Natural killer cell treated with Interleukin-12 subunit alpha and Interleukin-12 subunit beta and Interleukin-15 and Interleukin-18, amount 100 ng/mL, for 72 hours (primary cell): Measurements from ENCODE around the gene ADGRB2. TPM values are rescaled to one million over a fixed set of nuclear protein-coding genes. Genes with fewer than 3 reads are reported as not detected.

Experiments
- ATAC-seq, 2 donors: fragments of 150-1000 bp; cut with Tn5 transposase in 1 of 2; sonication (Bioruptor Pico), chemical (Tn5 transposase) in 1 of 2; 2 replicates each; pipeline ENCODE4 v1.10.0; 2021
- DNase-seq: peaks from one replicate; pipeline ENCODE4 v3.0.0; 2022; ENCODE audit warnings: low spot score
- H3K27ac Mint-ChIP-seq, 2 donors: 1 replicate in 1 of 2; 2 replicates in 1 of 2; pipeline ENCODE4 v1.8.0; 2022; ENCODE audit warnings: mixed read lengths in 2 of 2, mild to moderate bottlenecking in 1 of 2, moderate library complexity in 1 of 2
- H3K27me3 Mint-ChIP-seq, 2 donors: 1 replicate in 1 of 2; 2 replicates in 1 of 2; pipeline ENCODE4 v1.8.0; 2022; ENCODE audit warnings: mixed read lengths in 2 of 2
- H3K36me3 Mint-ChIP-seq: one replicate; pipeline ENCODE4 v1.8.0; 2022; ENCODE audit warnings: mixed read lengths
- H3K4me1 Mint-ChIP-seq, 2 donors: 1 replicate in 1 of 2; 2 replicates in 1 of 2; pipeline ENCODE4 v1.8.0; 2022; ENCODE audit warnings: low read depth in 2 of 2, mixed read lengths in 2 of 2, mild to moderate bottlenecking in 1 of 2
- H3K4me3 Mint-ChIP-seq: one replicate; pipeline ENCODE4 v1.8.0; 2022; ENCODE audit warnings: mixed read lengths
- H3K9me3 Mint-ChIP-seq: 2 replicates; pipeline ENCODE4 v1.8.0; 2022; ENCODE audit warnings: mixed read lengths
- total RNA-seq, 2 donors: library from RNA; stranded (reverse); gene quantifications; one replicate each; pipeline ENCODE4 v1.2.3, GENCODE V29; 2022

ADGRB2 gene
- total RNA-seq, 2 donors from 2014 or later, result 1.2 TPM; not detected in 1

DNA sequence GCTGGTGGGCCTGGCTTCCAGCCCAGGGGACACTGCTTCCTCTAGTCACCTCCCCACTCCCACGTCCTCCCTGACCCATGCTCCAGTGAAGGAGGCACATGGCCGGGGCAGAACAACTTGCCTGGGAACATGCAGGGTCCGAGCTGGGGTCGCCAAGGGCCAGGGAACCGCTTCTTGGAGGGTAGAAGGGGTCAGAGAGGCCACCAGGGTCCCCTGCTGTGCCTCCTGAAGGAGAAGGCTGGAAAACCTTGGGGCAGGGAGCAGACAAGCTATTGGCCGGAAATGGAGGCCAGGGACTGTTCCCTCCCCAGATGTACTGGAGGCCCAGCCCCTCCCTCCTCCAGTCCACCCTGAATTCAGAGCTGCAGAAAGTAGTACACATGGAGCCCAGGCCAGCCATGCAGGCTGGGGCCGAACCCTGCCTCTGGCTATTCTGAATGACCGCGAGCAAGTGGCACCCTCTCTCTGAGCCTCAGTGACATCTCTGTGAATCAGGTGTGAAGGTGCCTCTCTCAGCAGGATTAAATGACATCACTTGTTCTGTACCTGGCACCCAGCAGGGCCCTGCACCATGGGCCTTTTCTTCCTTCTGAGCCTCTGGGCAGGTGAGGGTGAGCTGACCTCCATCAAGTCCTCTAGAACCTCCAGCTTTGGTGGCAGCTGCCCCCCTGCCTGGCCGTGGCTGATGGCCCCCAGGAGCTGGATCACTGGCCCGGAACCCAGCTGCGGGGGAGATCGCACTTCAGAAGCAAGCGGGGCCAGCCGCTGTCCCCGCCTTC, 35.9 kb upstream of the ADGRB2 start:
- Mint-ChIP-seq H3K4me1 (peaks cover 3 to 8% of the 10 kb centered on the region in 2 donors), H3K9me3 (no peaks in the 10 kb centered on the region), H3K36me3 (no peaks in the 10 kb centered on the region), H3K27ac (peak overlapping the region in 1 of 2 donors; percentile 26), H3K4me3 (no peak overlapping the region), H3K27me3 (peaks cover 5 to 9% of the 10 kb centered on the region in 2 donors)
- ATAC-seq, result no peak
- DNase-seq, result no peak

DNA sequence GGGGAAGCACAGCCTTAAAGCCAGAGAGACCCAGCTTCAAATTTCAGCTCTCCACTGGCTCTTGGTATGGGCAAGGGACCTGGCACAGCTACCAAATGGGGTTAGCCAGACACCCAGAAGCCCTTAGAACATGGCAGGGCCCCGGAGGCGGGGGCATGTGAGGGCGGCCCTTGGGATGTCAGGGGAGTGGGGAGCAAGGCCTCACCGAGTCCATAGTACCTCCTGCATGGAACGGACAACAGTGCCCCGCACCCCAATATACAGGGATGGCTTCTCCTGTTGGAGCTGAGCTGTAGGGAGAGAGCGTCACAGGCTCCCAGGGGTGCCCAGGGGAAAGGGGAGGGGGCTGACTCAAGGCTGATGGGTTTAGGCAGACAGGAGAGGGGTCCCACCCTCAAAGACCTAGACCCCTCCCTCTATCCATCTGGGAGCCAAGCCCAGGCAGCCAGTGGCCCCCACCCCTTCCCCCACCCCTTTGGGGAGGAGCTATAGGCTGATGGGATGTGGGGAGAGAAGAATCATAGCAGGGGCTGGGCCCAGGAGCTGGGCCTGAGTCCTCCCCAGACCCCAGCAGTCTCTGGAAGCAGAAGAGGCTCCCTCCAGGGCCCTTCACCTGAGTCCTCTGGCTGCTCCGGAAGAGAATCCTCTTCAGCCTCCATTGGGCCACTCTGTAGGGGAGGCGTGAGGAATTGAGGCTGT, 35.2 kb upstream of the ADGRB2 start:
- H3K4me1 Mint-ChIP-seq, result peaks cover 3 to 8% of the 10 kb centered on the region in 2 donors
- H3K36me3 Mint-ChIP-seq, result no peaks in the 10 kb centered on the region
- H3K4me3 Mint-ChIP-seq, result no peak overlapping the region
- no peak for DNase-seq
- peak in 1 of 2 donors; percentile 23 for ATAC-seq
- no peaks in the 10 kb centered on the region for H3K9me3 Mint-ChIP-seq
- H3K27me3 Mint-ChIP-seq, result peaks cover 5 to 9% of the 10 kb centered on the region in 2 donors
- no peak overlapping the region for H3K27ac Mint-ChIP-seq

- Mint-ChIP-seq H3K4me3 (no peak overlapping the region), H3K27ac (no peak overlapping the region), H3K27me3 (peaks cover 5 to 9% of the 10 kb centered on the region in 2 donors), H3K9me3 (no peaks in the 10 kb centered on the region), H3K36me3 (no peaks in the 10 kb centered on the region), H3K4me1 (peaks cover 3 to 8% of the 10 kb centered on the region in 2 donors)
- ATAC-seq (peak in 1 of 2 donors; percentile 59), DNase-seq (no peak)
Observed at GRCh38 chr1:31798433-31799195, 34.5 kb upstream of the ADGRB2 start.

DNA sequence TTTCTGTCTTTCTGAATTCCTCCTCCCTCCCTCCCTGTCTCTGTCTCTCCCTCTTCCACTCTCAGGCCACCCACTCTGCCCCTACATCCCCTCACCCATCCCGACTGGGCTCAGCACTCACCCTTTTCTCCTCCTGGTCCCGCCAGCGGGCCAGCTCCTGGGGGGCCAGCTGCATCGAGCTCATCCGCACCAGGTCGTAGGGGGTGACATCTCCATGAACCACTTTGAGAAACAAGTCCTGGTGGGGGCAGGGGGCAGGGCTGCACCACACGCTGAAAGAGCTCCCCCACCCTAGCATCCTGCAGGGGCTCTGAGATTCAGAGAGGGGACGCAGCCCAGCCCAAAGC, 33.9 kb upstream of the ADGRB2 start:
- Mint-ChIP-seq H3K27me3 (peaks cover 5 to 9% of the 10 kb centered on the region in 2 donors), H3K4me1 (peaks cover 3 to 8% of the 10 kb centered on the region in 2 donors), H3K27ac (peak overlapping the region in 1 of 2 donors; percentile 23), H3K9me3 (no peaks in the 10 kb centered on the region), H3K36me3 (no peaks in the 10 kb centered on the region), H3K4me3 (no peak overlapping the region)
- DNase-seq (peak; percentile 20), ATAC-seq (no peak)

GRCh38 chr1:31797216-31797615, 33.1 kb upstream of the ADGRB2 start:
- Mint-ChIP-seq H3K4me3 (no peak overlapping the region), H3K36me3 (no peaks in the 10 kb centered on the region), H3K27me3 (peaks cover 5 to 9% of the 10 kb centered on the region in 2 donors), H3K4me1 (peaks cover under 1% of the 10 kb centered on the region in 2 donors), H3K27ac (peak overlapping the region in 1 of 2 donors; percentile 23), H3K9me3 (no peaks in the 10 kb centered on the region)
- DNase-seq (peak; percentile 57), ATAC-seq (no peak)

DNA sequence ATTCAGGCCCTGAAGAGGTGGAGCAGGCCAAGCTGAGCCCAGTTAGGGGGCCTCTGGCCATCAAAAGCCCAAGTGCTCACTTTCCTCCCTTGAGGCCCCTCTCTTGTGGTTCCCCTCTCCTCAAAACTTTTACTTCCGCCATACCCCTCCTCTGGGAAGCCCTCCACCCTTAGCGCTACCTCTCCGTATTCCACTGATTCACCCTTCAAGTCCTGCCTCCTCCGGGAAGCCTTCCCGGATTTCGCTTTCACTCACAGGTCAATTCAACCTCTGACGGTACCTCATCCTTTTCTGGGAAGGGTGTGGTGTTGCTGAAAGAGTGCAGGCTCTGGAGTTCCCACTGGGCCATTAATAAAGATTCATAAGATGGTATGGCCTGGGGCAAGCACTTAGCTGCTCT, 32.6 kb upstream of the ADGRB2 start:
- Mint-ChIP-seq H3K27me3 (peaks cover 5 to 9% of the 10 kb centered on the region in 2 donors), H3K36me3 (no peaks in the 10 kb centered on the region), H3K9me3 (no peaks in the 10 kb centered on the region), H3K27ac (no peak overlapping the region), H3K4me3 (no peak overlapping the region), H3K4me1 (no peaks in the 10 kb centered on the region)
- DNase-seq (peak; percentile 31), ATAC-seq (no peak)

DNA sequence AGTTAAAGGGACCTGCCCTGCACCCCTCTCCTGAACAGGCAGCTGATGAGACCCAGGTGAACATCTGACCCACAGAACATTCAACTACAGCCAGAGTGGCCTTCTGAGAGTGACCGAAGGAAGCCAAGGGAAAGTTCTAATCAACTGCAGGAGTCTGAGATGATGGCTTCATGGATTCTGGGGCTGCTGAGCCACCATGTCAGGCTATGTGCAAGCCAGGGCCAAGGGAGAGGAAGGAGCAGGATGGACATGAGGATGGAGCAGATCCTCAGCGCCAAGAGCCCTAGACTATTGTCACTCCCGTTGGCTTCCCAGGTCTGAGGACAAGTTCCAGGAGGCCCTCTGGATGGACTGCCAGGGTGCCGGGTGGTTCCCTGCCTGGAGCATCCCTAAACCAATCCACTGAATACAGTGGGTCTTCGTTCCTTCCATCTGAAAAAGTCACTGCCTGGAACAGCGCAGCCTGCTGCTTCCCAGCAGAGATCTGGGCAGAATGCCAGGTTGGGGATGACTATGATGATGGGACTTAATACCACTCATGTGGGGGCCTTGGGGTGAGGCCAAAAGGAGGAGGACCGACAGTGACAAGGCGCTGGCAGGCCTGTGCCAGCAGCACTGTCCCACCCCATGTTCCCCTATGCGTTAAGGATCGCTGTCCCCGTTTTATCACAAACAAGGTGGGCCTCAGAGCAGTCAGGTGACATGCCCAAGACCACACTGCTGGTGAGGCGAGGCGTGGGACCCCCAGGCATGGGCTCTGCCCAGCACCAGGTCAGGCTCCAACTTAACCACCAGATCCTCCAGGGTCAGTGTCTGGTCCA, 31.9 kb upstream of the ADGRB2 start:
- ATAC-seq, result no peak
- Mint-ChIP-seq H3K9me3 (no peaks in the 10 kb centered on the region), H3K4me1 (no peaks in the 10 kb centered on the region), H3K27ac (no peak overlapping the region), H3K36me3 (no peaks in the 10 kb centered on the region), H3K4me3 (no peak overlapping the region), H3K27me3 (peaks cover 3 to 4% of the 10 kb centered on the region in 2 donors)
- DNase-seq, result peak; percentile 47

DNA sequence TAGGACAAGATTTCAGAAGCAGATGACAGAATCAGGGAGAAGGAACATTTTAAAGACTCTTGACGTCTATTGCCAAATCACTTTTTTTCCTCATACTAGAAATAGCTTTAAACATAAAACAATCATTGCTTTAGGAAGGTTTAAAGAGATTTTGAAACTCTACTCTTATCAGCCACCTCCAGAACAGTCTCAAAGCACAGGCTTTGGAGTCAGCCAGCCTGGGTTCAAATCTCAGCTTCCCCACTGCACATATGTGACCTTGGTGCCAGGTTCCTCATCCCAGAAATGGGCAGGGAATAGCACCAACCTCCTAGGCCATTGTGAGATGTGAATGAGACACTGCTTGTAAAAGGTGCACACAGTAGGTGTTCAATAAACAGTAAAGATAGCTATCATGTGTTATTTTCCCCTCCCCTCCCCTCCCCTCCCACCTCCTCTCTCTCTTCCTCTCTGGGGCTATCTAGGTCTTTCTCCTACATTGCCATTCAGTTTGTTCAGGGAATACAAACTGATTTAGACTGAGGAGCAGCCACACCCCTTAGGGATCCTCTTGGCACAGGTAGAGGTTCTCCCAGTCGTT, 31.0 kb upstream of the ADGRB2 start:
- Mint-ChIP-seq H3K4me1 (no peaks in the 10 kb centered on the region), H3K27me3 (peaks cover 0 to 3% of the 10 kb centered on the region in 2 donors), H3K36me3 (no peaks in the 10 kb centered on the region), H3K4me3 (no peak overlapping the region), H3K9me3 (no peaks in the 10 kb centered on the region), H3K27ac (no peak overlapping the region)
- no peak for ATAC-seq
- DNase-seq, result no peak

GRCh38 chr1:31793586-31794285, 29.6 kb upstream of the ADGRB2 start:
- Mint-ChIP-seq H3K27me3 (peaks cover 0 to 3% of the 10 kb centered on the region in 2 donors), H3K9me3 (no peaks in the 10 kb centered on the region), H3K36me3 (no peaks in the 10 kb centered on the region), H3K4me1 (peaks cover 0 to 2% of the 10 kb centered on the region in 2 donors), H3K27ac (no peak overlapping the region), H3K4me3 (no peak overlapping the region)
- no peak for ATAC-seq
- DNase-seq, result peak; percentile 23

- no peaks in the 10 kb centered on the region for H3K36me3 Mint-ChIP-seq
- peaks cover 1 to 4% of the 10 kb centered on the region in 2 donors for H3K4me1 Mint-ChIP-seq
- H3K27ac Mint-ChIP-seq, result no peak overlapping the region
- no peak overlapping the region for H3K4me3 Mint-ChIP-seq
- no peaks in the 10 kb centered on the region for H3K9me3 Mint-ChIP-seq
- peak; percentile 15 for DNase-seq
- no peak for ATAC-seq
- peaks cover 0 to 3% of the 10 kb centered on the region in 2 donors for H3K27me3 Mint-ChIP-seq
Observed at GRCh38 chr1:31793086-31793485, 28.9 kb upstream of the ADGRB2 start.

GRCh38 chr1:31792541-31792940, 28.4 kb upstream of the ADGRB2 start:
- no peaks in the 10 kb centered on the region for H3K36me3 Mint-ChIP-seq
- no peaks in the 10 kb centered on the region for H3K27me3 Mint-ChIP-seq
- no peak overlapping the region for H3K4me3 Mint-ChIP-seq
- no peak for ATAC-seq
- H3K9me3 Mint-ChIP-seq, result no peaks in the 10 kb centered on the region
- peak; percentile 53 for DNase-seq
- peaks cover 7 to 10% of the 10 kb centered on the region in 2 donors for H3K4me1 Mint-ChIP-seq
- no peak overlapping the region for H3K27ac Mint-ChIP-seq

DNA sequence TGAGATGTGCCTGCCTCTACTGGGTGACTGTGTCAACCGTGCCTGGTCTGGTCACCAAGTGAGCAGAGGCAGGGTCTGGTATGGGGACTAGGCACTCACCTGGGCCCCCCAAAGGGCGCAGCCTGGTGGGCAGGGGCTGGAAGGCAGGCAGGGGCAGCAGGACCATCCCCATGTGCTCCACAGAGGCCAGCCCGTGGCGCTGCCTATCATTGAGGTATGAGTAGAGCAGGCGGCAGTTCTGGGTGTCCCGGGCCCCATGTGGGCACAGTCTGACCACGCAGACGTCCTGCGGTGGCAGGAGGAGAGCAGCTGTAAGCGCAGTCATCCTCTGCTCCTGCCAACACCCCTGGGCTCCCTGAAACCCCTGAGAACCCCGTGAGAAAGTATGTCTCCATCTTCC, 28.0 kb upstream of the ADGRB2 start:
- Mint-ChIP-seq H3K4me3 (no peak overlapping the region), H3K27me3 (no peaks in the 10 kb centered on the region)
- DNase-seq, result peak; percentile 39

More for the DNA sequence above, 28.0 kb upstream of the ADGRB2 start:
- Mint-ChIP-seq H3K4me1 (peaks cover 9 to 12% of the 10 kb centered on the region in 2 donors), H3K27ac (no peak overlapping the region), H3K9me3 (no peaks in the 10 kb centered on the region), H3K36me3 (no peaks in the 10 kb centered on the region)
- ATAC-seq, result no peak
